Hepatocyte (in vitro differentiated cells): ENCODE data around the gene CD79B.

Source experiments
- EZH2phosphoT487 ChIP-seq: fragments of 200-600 bp; sonication (generic); IDR thresholded peaks from one replicate; pipeline ENCODE4 v1.6.1; 2018; ENCODE audit warnings: antibody characterized with exemption, mild to moderate bottlenecking, low read depth, moderate library complexity; ENCODE audit not compliant: unreplicated experiment, severe bottlenecking
- TF ChIP-seq, protein P1 (sequence below): fragments of 200-600 bp; sonication (generic); IDR thresholded peaks from 2 replicates; pipeline ENCODE4 v1.5.1; 2016; ENCODE audit warnings: antibody characterized with exemption, mild to moderate bottlenecking; ENCODE audit not compliant: poor library complexity

DNA sequence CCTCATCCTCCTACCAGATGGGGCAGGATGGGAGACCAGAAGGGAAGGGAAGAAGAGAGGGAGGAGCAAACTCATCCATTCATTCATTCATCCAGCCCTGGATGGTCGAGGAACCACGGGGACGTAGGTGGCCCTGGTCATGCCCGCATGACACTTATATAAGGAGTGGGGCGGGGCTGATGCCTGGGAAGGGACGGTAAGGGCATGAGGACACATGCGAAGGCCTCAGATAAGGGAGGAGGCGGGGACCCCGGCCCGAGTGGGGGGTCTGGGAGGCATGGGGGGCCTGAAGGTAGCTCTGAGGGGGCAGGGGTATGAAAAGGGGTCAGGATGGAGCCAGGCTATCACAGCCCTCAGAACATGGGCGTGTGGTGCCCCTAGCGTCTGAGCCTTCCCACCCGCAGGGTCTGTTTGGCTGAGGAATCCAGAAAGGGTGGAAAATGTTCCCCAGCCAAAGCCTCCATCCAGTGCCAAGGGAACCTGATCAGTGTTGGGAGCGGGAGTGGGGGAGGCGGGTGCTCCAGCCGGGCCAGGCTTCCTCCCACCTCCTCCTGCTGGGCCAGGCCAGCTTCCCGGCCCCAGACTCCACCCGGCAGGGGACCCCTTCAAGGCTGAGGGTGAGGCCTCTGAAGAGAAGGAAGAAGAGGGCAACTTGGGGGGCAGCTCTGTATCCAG lies 17.6 kb upstream of the CD79B start:
- TF ChIP-seq, protein P1, sequence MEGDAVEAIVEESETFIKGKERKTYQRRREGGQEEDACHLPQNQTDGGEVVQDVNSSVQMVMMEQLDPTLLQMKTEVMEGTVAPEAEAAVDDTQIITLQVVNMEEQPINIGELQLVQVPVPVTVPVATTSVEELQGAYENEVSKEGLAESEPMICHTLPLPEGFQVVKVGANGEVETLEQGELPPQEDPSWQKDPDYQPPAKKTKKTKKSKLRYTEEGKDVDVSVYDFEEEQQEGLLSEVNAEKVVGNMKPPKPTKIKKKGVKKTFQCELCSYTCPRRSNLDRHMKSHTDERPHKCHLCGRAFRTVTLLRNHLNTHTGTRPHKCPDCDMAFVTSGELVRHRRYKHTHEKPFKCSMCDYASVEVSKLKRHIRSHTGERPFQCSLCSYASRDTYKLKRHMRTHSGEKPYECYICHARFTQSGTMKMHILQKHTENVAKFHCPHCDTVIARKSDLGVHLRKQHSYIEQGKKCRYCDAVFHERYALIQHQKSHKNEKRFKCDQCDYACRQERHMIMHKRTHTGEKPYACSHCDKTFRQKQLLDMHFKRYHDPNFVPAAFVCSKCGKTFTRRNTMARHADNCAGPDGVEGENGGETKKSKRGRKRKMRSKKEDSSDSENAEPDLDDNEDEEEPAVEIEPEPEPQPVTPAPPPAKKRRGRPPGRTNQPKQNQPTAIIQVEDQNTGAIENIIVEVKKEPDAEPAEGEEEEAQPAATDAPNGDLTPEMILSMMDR: no peak
- no peak for TF ChIP-seq EZH2phosphoT487
